ENCODE measurements around the gene KCNK1.

The KCNK1 gene

GRCh38 chr1:233587196-233587595, 26.7 kb upstream of the KCNK1 start:
- no peak for DNase-seq
- H3K36me3 ChIP-seq, result no peaks in the 10 kb centered on the region
- H3K4me3 ChIP-seq (ENCODE audit: low read depth, low read length), result no peak overlapping the region
- H3K9me3 ChIP-seq, result no peaks in the 10 kb centered on the region
- H3K27me3 ChIP-seq, result peaks cover 4% of the 10 kb centered on the region; the same call in 1 of the 2 replicates
- TF ChIP-seq, protein P1, sequence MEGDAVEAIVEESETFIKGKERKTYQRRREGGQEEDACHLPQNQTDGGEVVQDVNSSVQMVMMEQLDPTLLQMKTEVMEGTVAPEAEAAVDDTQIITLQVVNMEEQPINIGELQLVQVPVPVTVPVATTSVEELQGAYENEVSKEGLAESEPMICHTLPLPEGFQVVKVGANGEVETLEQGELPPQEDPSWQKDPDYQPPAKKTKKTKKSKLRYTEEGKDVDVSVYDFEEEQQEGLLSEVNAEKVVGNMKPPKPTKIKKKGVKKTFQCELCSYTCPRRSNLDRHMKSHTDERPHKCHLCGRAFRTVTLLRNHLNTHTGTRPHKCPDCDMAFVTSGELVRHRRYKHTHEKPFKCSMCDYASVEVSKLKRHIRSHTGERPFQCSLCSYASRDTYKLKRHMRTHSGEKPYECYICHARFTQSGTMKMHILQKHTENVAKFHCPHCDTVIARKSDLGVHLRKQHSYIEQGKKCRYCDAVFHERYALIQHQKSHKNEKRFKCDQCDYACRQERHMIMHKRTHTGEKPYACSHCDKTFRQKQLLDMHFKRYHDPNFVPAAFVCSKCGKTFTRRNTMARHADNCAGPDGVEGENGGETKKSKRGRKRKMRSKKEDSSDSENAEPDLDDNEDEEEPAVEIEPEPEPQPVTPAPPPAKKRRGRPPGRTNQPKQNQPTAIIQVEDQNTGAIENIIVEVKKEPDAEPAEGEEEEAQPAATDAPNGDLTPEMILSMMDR (IDR thresholded peaks at IDR 0.05; ENCODE audit: low read depth, low read length), result no peak
- no peaks in the 10 kb centered on the region for H3K4me1 ChIP-seq

- no peak overlapping the region for H3K4me3 ChIP-seq (ENCODE audit: low read depth, low read length)
- no peaks in the 10 kb centered on the region for H3K4me1 ChIP-seq
- TF ChIP-seq, protein P1 (IDR thresholded peaks at IDR 0.05; ENCODE audit: low read depth, low read length), result no peak
- no peaks in the 10 kb centered on the region for H3K36me3 ChIP-seq
- H3K27me3 ChIP-seq, result peaks cover 4% of the 10 kb centered on the region; the same call in 1 of the 2 replicates
- DNase-seq, result no peak
- H3K9me3 ChIP-seq, result no peaks in the 10 kb centered on the region
Observed at GRCh38 chr1:233587958-233588799, 25.7 kb upstream of the KCNK1 start.

- no peaks in the 10 kb centered on the region for H3K9me3 ChIP-seq
- H3K4me1 ChIP-seq, result no peaks in the 10 kb centered on the region
- no peak for DNase-seq
- no peaks in the 10 kb centered on the region for H3K36me3 ChIP-seq
- H3K4me3 ChIP-seq (ENCODE audit: low read depth, low read length), result no peak overlapping the region
- H3K27me3 ChIP-seq, result no peaks in the 10 kb centered on the region
- TF ChIP-seq, protein P1 (IDR thresholded peaks at IDR 0.05; ENCODE audit: low read depth, low read length), result no peak
Observed at GRCh38 chr1:233597489-233597901, 16.4 kb upstream of the KCNK1 start.

GRCh38 chr1:233598891-233599541, 14.9 kb upstream of the KCNK1 start:
- H3K36me3 ChIP-seq, result no peaks in the 10 kb centered on the region
- H3K4me3 ChIP-seq (ENCODE audit: low read depth, low read length), result no peak overlapping the region
- no peaks in the 10 kb centered on the region for H3K27me3 ChIP-seq
- H3K9me3 ChIP-seq, result no peaks in the 10 kb centered on the region
- TF ChIP-seq, protein P1 (IDR thresholded peaks at IDR 0.05; ENCODE audit: low read depth, low read length), result no peak
- DNase-seq, result no peak
- H3K4me1 ChIP-seq, result no peaks in the 10 kb centered on the region

DNA sequence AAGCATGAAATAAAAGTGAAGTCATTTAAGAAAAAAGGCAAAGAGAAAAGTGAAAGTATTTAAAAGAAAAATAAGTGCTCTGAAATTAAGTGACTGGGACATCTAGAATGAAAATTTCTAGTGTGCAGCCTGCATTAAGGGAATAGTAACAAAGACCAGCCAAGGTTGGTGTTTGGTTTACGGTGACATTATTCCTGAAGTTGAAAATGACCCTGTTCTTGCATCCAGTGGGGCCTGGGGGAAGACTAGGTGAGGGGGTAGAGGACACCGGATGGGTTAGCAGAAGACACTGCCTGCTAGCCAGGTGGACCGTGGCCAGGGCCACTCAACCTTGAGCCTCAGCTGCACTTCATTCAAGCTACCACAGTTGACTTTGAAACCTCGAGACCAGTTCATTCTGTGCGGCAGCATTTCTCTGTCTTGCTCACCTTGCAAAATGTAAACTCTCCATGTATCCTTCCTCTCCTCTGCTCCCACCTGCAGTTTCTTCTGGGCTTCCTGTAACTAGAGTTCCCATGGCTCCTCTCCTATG, 14.3 kb upstream of the KCNK1 start:
- no peaks in the 10 kb centered on the region for H3K27me3 ChIP-seq
- H3K9me3 ChIP-seq, result no peaks in the 10 kb centered on the region
- H3K4me1 ChIP-seq, result no peaks in the 10 kb centered on the region
- TF ChIP-seq, protein P1 (IDR thresholded peaks at IDR 0.05; ENCODE audit: low read depth, low read length), result no peak
- DNase-seq, result no peak
- H3K4me3 ChIP-seq (ENCODE audit: low read depth, low read length), result no peak overlapping the region
- H3K36me3 ChIP-seq, result no peaks in the 10 kb centered on the region
